Limb (tissue), 2 donors: ENCODE results near the gene RGS14.

Experiments used
- DNase-seq, 2 donors: peaks; one replicate each; pipeline ENCODE4 v3.0.0-alpha.2; 2016; ENCODE audit errors: extremely low spot score in 2 of 2

RGS14 gene, protein sequence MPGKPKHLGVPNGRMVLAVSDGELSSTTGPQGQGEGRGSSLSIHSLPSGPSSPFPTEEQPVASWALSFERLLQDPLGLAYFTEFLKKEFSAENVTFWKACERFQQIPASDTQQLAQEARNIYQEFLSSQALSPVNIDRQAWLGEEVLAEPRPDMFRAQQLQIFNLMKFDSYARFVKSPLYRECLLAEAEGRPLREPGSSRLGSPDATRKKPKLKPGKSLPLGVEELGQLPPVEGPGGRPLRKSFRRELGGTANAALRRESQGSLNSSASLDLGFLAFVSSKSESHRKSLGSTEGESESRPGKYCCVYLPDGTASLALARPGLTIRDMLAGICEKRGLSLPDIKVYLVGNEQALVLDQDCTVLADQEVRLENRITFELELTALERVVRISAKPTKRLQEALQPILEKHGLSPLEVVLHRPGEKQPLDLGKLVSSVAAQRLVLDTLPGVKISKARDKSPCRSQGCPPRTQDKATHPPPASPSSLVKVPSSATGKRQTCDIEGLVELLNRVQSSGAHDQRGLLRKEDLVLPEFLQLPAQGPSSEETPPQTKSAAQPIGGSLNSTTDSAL

GRCh38 chr5:177357459-177358351 is at the start of gene RGS14:
Gene RGS14 (plus strand): TSS chr5:177357924. CDS start chr5:177358025, 101 bp downstream.
- DNase-seq, result no peak

DNA sequence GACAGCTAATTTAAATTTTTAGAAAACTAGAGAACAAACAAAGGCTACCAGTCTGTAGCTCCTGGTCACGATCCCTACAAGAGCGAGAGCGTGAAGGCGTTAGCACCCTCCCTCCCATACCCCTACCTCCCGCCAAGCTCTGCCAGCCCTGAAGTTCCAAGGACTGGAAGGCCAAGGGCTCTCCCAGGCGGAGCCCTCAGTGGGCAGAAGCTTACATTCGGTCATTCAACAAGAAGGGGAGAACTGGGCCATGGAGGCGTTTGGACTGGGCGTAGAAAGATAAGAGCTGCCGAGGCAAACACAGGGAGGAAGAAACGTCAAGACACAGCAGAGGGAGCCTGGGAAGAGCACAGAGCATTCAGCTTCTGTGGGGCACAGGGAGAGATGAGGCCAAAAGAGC is 49.0 kb upstream of the RGS14 start:
- DNase-seq, result no peak

DNA sequence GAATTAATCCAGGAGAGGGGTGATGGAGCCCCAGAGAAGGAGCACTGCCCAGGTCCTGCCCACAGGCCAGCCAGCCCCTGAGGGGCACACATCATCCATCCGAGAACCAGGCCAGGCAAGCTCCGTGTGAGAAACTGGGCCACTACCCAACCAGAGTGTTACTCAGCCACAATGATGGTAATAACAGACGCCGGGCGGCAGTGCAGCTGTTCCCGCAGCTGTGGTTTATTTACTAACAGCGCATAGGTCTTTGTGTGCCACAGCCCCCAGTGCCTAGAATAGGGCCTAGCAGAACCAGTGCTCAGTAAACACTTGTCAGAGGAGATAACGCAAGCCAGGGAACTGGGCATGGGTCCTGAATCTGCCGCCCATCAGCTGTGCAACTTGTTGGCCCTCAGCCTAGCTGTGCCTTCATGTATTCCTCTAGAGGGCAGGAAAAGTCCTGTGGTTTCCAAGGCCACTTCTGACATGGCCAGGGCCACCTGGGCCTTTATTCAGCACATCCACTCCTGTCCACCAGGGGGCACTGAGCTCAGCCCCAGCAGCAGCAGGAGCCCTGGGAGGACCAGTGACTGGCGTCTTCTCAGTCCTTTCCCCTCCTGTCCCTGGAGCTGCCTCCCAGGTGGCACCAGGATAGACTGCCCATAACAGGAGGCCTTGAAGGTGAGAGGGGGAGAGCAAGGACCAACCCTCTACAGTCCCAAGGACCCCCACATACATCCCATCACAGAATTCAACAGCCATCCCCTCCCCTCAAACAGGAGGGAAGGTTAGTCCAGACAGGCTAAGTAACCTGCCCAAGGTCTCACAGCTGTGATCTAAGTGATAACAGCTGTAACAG is 48.2 kb upstream of the RGS14 start:
- DNase-seq, result peak in 1 of 2 donors; percentile 70

DNA sequence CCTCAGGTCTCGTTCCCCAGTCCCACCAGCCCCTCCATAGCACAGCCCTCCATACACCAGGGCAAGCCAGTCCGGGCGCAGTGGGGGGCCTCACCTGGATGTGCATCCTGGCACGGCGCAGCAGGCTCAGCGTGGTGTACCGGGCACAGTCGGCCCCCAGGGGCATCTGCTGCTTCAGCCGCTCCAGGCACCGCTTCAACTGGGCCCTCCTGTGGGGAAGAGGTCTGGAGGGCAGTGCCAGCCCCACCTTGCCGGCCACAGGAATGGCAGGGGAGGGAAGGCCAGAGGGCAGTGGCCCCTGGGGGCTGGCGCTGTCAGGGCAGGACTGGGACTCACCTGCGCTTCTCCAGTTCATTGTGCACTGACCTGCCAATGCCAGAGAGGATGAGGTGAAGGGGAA is 47.4 kb upstream of the RGS14 start:
- no peak for DNase-seq

- no peak for DNase-seq
These were observed 46.9 kb upstream of the RGS14 start for GRCh38 chr5:177310757-177311391.

GRCh38 chr5:177311392-177311722 is 46.4 kb upstream of the RGS14 start:
- DNase-seq, result no peak

DNA sequence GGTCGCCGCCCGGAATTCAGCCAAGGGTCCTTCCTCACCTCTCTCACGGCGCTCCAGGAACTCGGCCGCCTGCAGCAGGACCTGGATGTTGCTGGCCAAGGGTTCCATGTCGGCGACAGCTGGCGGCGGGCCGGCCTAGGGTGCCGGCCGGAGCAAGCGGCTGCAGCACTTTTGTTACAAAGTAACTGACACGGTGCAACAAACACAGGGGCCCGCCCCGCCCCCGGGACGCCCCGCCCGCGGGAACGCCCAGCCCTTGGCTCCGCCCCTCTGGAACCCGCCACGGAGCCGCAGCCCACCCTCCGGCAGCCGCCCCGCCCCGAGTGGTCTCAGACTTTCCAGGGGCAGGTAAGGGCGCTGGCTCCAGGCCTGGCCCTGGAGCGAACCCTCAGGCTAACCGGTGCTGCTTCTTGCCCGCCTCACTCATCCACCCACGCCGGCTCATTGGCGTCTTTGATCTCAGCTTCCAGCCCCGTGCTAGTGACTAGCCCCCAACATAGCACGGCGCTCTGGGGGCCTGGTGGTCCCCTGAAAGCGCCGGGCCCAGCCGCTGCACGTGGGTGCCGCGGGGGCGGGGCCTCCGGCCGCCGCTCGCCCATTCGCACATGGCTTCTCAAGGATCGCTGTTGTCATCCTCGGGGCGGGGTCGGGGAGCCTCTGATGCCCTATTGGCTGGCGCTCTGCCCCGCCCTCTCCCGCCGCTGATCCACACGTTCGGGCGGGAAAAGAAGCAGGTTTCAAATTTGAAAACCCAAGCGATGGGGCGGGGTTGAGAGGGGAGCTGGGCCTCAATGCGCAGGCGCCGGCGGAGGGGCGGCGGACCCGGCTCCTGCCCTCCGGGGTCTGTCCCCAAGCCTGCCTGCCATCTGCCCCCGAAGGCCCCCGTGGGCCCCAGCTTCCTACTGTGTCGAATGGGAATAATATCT is 45.7 kb upstream of the RGS14 start, which contains the start of gene MXD3:
TSS of gene MXD3 (minus strand) at position 176 of the 926 bp plus-strand sequence. CDS start at position 108, 68 bp downstream.
- peak; percentile 96 to 98 for DNase-seq

DNA sequence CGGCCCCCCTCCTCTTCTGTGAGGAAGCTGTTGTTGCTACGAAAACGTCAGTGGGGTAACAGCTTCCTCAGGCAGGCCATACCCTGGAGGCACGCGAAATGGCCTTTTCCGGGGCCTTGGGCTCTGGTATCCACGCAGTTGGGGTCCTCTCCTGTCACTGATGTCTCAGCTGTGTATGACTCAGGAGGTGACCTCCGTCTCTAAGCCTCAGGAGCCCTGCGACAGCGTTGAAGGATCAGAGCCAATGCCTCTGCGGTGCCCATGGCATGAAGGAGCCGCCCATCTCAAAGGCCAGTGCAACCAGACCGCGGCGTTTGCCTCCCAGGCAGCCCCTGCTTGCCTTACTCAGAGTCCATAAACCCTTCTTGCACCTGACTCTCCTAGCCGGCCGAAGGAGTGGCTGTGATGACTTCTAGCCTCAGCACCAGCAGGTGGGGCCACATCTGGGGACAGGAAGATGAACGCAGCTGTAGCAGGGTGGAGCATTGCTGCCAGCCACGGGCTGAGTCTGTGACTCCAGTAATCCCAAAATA is 45.0 kb upstream of the RGS14 start:
- DNase-seq, result no peak

- DNase-seq, result no peak
These were observed 44.0 kb upstream of the RGS14 start for GRCh38 chr5:177313561-177314259.

DNA sequence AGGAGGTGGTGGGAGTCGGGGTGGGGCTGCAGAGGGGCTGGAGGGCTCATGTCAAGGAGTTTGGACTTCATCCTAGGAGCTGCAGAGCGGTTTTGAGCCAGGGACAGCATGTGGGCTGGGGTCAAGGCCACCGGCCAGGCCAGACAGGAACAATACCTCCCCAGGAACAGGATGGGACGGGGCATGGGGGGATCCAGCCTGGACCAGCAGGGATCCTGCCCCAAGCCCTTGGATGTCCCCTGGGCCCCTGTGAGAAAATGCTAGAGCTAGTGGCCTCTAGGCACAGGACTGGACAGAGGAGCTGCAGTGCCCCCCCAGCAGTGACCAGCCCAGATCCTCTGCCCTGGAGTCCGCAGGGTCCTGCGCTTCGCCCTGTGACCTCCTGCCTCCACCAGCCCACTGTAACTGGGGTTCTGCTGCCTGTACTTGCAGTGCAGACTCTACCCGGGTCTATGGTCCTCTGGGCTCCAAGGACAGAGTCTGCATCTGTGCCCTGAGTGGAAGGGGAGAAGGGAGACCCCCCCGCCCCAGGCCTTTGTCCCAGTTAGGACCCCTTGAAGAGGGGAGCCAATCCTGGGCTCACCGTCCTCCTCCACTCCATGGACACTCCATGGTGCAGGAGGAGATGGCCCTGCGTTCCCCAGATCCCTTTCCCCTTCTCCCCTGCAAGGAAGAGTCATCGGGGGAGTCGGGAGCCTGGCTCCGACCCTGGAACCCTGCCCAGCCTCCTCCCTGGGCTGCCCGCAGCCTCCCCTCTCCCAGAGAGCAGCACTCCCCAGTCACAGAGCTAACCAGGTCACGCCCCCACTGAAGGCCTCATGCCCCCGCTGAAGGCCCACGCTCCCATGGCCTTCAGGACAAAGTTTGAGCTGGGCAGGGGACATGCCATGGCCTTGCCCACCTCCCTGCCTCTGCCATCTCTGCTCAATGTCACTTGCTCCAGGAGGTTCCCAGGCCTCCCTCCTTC is 43.1 kb upstream of the RGS14 start:
- no peak for DNase-seq

DNA sequence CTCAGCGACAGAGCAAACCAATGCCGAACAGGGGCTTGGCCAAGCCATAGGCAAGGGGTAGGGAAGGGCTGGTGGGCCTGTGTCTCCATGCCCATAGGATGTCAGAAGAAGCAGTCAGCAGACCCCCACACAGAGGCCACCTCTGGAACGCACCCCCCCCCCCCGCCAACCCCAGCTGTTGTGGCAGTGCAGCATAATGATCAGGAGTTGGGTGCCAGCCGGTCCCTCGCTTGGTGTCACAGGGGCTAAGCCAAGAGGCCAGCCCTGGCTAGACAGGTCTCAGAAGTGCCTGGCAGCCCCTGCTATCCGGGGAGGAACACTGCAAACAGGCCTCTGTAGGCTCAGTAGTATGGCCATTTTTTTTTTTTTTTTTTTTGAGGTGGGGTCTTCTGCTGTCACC is 42.3 kb upstream of the RGS14 start:
- no peak for DNase-seq

- no peak for DNase-seq
These were observed 41.7 kb upstream of the RGS14 start for GRCh38 chr5:177316005-177316404.

- DNase-seq, result peak; percentile 54 to 67
These were observed 39.8 kb upstream of the RGS14 start for GRCh38 chr5:177317959-177318377.

GRCh38 chr5:177319913-177320588 is 37.7 kb upstream of the RGS14 start:
- DNase-seq, result no peak

DNA sequence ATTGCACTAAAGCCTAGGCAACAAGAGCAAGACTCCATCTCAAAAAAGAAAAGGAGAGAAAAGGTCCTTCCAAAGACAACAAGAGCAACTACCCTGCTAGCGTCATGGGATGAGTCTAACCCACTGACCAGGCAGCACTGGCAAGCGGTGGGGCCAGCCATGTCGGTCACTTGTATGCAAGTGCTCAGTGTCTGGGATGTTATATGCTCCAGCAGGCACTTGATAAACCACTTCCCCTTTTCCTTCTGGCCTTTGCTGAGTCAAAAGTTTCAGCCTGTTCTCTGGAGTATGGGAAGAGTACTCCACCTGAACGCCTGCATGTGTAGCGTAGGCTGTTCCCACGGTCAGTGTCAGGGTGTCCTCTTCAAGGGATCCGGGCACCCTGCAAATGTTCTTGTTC is 36.8 kb upstream of the RGS14 start:
- no peak for DNase-seq

- DNase-seq, result no peak
These were observed 31.8 kb upstream of the RGS14 start for GRCh38 chr5:177325868-177326381.
